HL-60 (cell line): ENCODE results near the gene SGK1.

Experiments used
- DNase-seq, 2 experiments: peaks; one replicate each; pipeline ENCODE4 v3.0.0-alpha.2; 2010 to 2020; ENCODE audit warnings: low read depth in 1 of 2, low spot score in 1 of 2
- H3K27ac ChIP-seq: fragments of 250-450 bp; sonication (Bioruptor Pico); replicated peaks from 2 replicates; pipeline ENCODE4 v1.5.1; 2020; ENCODE audit warnings: mild to moderate bottlenecking, moderate library complexity
- H3K27me3 ChIP-seq: fragments of 250-450 bp; sonication (Bioruptor Pico); 2 replicates; pipeline ENCODE4 v1.5.1; 2021; ENCODE audit warnings: mild to moderate bottlenecking, moderate library complexity; ENCODE audit not compliant: insufficient read depth, poor library complexity, severe bottlenecking
- H3K4me3 ChIP-seq: replicated peaks from 2 replicates; pipeline ENCODE4 v1.5.1; 2011; ENCODE audit warnings: mild to moderate bottlenecking, control low read depth, low read length; ENCODE audit not compliant: insufficient read depth
- CTCF ChIP-seq: IDR thresholded peaks from one replicate; pipeline ENCODE4 v1.5.1; 2011; ENCODE audit warnings: low read length, control low read depth, inconsistent platforms; ENCODE audit not compliant: insufficient read depth
- GABPA ChIP-seq: IDR thresholded peaks from 2 replicates; pipeline ENCODE4 v1.6.1; 2012; ENCODE audit warnings: low read depth
- POLR2AphosphoS5 ChIP-seq: IDR thresholded peaks from 2 replicates; pipeline ENCODE4 v1.6.1; 2012; ENCODE audit warnings: low read depth
- REST ChIP-seq: IDR thresholded peaks from 2 replicates; pipeline ENCODE4 v1.6.1; 2012; ENCODE audit warnings: low read depth; ENCODE audit not compliant: insufficient replicate concordance
- SPI1 ChIP-seq: IDR thresholded peaks from 2 replicates; pipeline ENCODE4 v1.6.1; 2012; ENCODE audit warnings: low read depth, mild to moderate bottlenecking, borderline replicate concordance

SGK1 gene

GRCh38 chr6:134173366-134173725, 144.6 kb downstream of the SGK1 start:
- Histone ChIP-seq H3K27ac (no peak overlapping the region), H3K4me3 (peak overlapping the region; percentile 7; the same call in 1 of the 2 replicates), H3K27me3 (no peaks in the 10 kb centered on the region)
- no peak for DNase-seq
- TF ChIP-seq GABPA (no peak), CTCF (no peak), SPI1 (no peak), REST (no peak), POLR2AphosphoS5 (no peak)

- no peak overlapping the region for H3K4me3 ChIP-seq
- TF ChIP-seq POLR2AphosphoS5 (no peak), CTCF (no peak), GABPA (no peak), REST (no peak), SPI1 (no peak)
Measured at GRCh38 chr6:134172706-134173365, 145.1 kb downstream of the SGK1 start.

GRCh38 chr6:134172020-134172705, 145.7 kb downstream of the SGK1 start:
- TF ChIP-seq CTCF (no peak), POLR2AphosphoS5 (no peak), SPI1 (no peak), GABPA (no peak), REST (no peak)
- Histone ChIP-seq H3K27ac (no peak overlapping the region), H3K4me3 (no peak overlapping the region), H3K27me3 (no peaks in the 10 kb centered on the region)
- DNase-seq = no peak

More at GRCh38 chr6:134172706-134173365, 145.1 kb downstream of the SGK1 start:
- Histone ChIP-seq H3K27me3 (no peaks in the 10 kb centered on the region), H3K27ac (no peak overlapping the region)
- DNase-seq = no peak
